OCI-LY7 (cell line): ENCODE results near the gene THYN1. TPM values are rescaled to one million over a fixed set of nuclear protein-coding genes. Genes with fewer than 3 reads are reported as not detected.

Experiments
- BruUV-seq: library from RNA; stranded (reverse); fragments of 400-500 nt; replicated peaks from 2 replicates; lab custom pipeline; 2021; lab: Mats Ljungman, UMichigan
- CTCF ChIA-PET: fragments of 300-600 bp; sonication (Branson Sonifier 250); formaldehyde crosslinking; loops from one replicate; lab custom pipeline; 2022; ENCODE audit warnings: antibody characterized with exemption; ENCODE audit not compliant: unreplicated experiment; lab: Charles Lee
- POLR2A ChIA-PET: fragments of 300-600 bp; sonication (Branson Sonifier 250); formaldehyde crosslinking; loops from one replicate; lab custom pipeline; 2022; ENCODE audit warnings: antibody characterized with exemption; lab: Charles Lee
- DNase-seq: peaks from one replicate; pipeline ENCODE4 v3.0.0-alpha.2; 2015; ENCODE audit warnings: low spot score
- H2AFZ ChIP-seq: fragments of 200-600 bp; sonication (generic), shearing (Covaris generic); 2 replicates; pipeline ENCODE4 v1.6.1; 2014; ENCODE audit warnings: mild to moderate bottlenecking, antibody characterized with exemption, low read length, moderate library complexity
- H3K27ac ChIP-seq: fragments of 200-600 bp; sonication (generic); 2 replicates; pipeline ENCODE4 v1.5.1; 2014; ENCODE audit warnings: mixed run types, low read depth, mild to moderate bottlenecking, moderate library complexity, low read length, inconsistent platforms; ENCODE audit not compliant: poor library complexity, severe bottlenecking
- H3K36me3 ChIP-seq: fragments of 200-600 bp; sonication (generic); 2 replicates; pipeline ENCODE4 v1.6.1; 2014; ENCODE audit warnings: mild to moderate bottlenecking, antibody characterized with exemption, low read length, moderate library complexity, mixed read lengths; ENCODE audit not compliant: insufficient read depth
- H3K4me1 ChIP-seq: fragments of 200-600 bp; sonication (generic); 2 replicates; pipeline ENCODE4 v1.5.1; 2014; ENCODE audit warnings: mild to moderate bottlenecking, low read length; ENCODE audit not compliant: insufficient read depth, poor library complexity, severe bottlenecking
- H3K4me2 ChIP-seq: fragments of 200-600 bp; sonication (generic); 2 replicates; pipeline ENCODE4 v1.6.1; 2014; ENCODE audit warnings: mild to moderate bottlenecking, low read length
- H3K4me3 ChIP-seq: fragments of 200-600 bp; sonication (generic); 2 replicates; pipeline ENCODE4 v1.5.1; 2014; ENCODE audit warnings: mild to moderate bottlenecking, low read depth, low read length; ENCODE audit not compliant: poor library complexity, severe bottlenecking
- H3K79me2 ChIP-seq: fragments of 200-600 bp; sonication (generic); 2 replicates; pipeline ENCODE4 v1.6.1; 2016; ENCODE audit warnings: low read depth, mild to moderate bottlenecking, low read length, moderate library complexity, mixed read lengths; ENCODE audit not compliant: insufficient read depth
- H3K9me2 ChIP-seq: fragments of 200-600 bp; sonication (generic); 2 replicates; pipeline ENCODE4 v1.6.1; 2016; ENCODE audit warnings: mild to moderate bottlenecking, low read length, mixed read lengths; ENCODE audit not compliant: insufficient read depth
- H3K9me3 ChIP-seq: fragments of 200-600 bp; sonication (generic); 2 replicates; pipeline ENCODE4 v1.6.1; 2014; ENCODE audit warnings: mild to moderate bottlenecking, mixed run types, low read length, mixed read lengths
- H4K20me1 ChIP-seq: fragments of 200-600 bp; sonication (generic); 2 replicates; pipeline ENCODE4 v1.6.1; 2014; ENCODE audit warnings: mild to moderate bottlenecking, antibody characterized with exemption, low read length, moderate library complexity, mixed read lengths; ENCODE audit not compliant: insufficient read depth
- CTCF ChIP-seq: fragments of 200-600 bp; sonication (generic); conservative IDR thresholded peaks from 2 replicates; pipeline ENCODE4 v1.5.1; 2014; ENCODE audit warnings: mild to moderate bottlenecking, antibody characterized with exemption, low read length, moderate library complexity, mixed read lengths
- EZH2phosphoT487 ChIP-seq: fragments of 200-600 bp; sonication (generic); IDR thresholded peaks from 2 replicates; pipeline ENCODE4 v1.6.1; 2018; ENCODE audit warnings: low read depth, borderline replicate concordance, mild to moderate bottlenecking, mixed run types, antibody characterized with exemption, low read length, moderate library complexity, mixed read lengths
- intact Hi-C: fragments of 100-400 bp; cut with micrococcal nuclease; formaldehyde crosslinking; loops from one replicate; pipeline ENCODE4 v1.10.0; 2022; ENCODE audit not compliant: unreplicated experiment
- total RNA-seq, 2 experiments: library from RNA; depleted of rRNA in 1 of 2; stranded (reverse); fragments of >200 nt in 1 of 2; shearing (Covaris generic) in 1 of 2; gene quantifications; 2 replicates each; pipeline ENCODE4 v1.2.3, GENCODE V29; 2014 to 2022

Gene THYN1
- total RNA-seq, 2 experiments from 2014 or later: 51.6 to 101 TPM

GRCh38 chr11:134199531-134199930 lies 53.6 kb downstream of the THYN1 start:
- Histone ChIP-seq H4K20me1 (peaks cover 16% of the 10 kb centered on the region; the same call in 1 of the 2 replicates), H3K4me2 (no peak overlapping the region), H2AFZ (no peak overlapping the region), H3K4me1 (no peaks in the 10 kb centered on the region), H3K79me2 (no peaks in the 10 kb centered on the region; the same call in 1 of the 2 replicates), H3K36me3 (peaks cover 96% of the 10 kb centered on the region), H3K27ac (no peak overlapping the region), H3K4me3 (no peak overlapping the region), H3K9me3 (no peaks in the 10 kb centered on the region), H3K9me2 (no peaks in the 10 kb centered on the region)
- no TSS peak for BruUV-seq
- TF ChIP-seq EZH2phosphoT487 (no peak), CTCF (no peak)
- no peak for DNase-seq
- CTCF ChIA-PET: no interaction called here
- intact Hi-C loops: no loop called here
- POLR2A ChIA-PET: no interaction called here

Other genes starting within 250 kb of the THYN1 start
- gene JAM3, start 184.3 kb downstream of the THYN1 start, total RNA-seq (2014; rRNA removed; shearing (Covaris generic)): not detected in 2 replicates
- gene JAM3, start 184.3 kb downstream of the THYN1 start, total RNA-seq (2022): not detected in 2 replicates
- 72.8 and 89.1 TPM in 2 replicates for gene NCAPD3, start 29.4 kb downstream of the THYN1 start, total RNA-seq (2014; rRNA removed; shearing (Covaris generic))
- 112 and 125 TPM in 2 replicates for gene NCAPD3, start 29.4 kb downstream of the THYN1 start, total RNA-seq (2022)
- gene VPS26B, start 28.7 kb downstream of the THYN1 start, total RNA-seq (2014; rRNA removed; shearing (Covaris generic)): 22.7 and 24.9 TPM in 2 replicates
- gene VPS26B, start 28.7 kb downstream of the THYN1 start, total RNA-seq (2022): 25.1 and 33.1 TPM in 2 replicates
- gene ACAD8, start 216 bp upstream of the THYN1 start, total RNA-seq (2014; rRNA removed; shearing (Covaris generic)): 22.8 and 29.7 TPM in 2 replicates
- 20.4 and 24.7 TPM in 2 replicates for gene ACAD8, start 216 bp upstream of the THYN1 start, total RNA-seq (2022)
- not detected in 2 replicates for gene GLB1L3, start 23.0 kb upstream of the THYN1 start, total RNA-seq (2014; rRNA removed; shearing (Covaris generic))
- not detected in 2 replicates for gene GLB1L3, start 23.0 kb upstream of the THYN1 start, total RNA-seq (2022)
- gene GLB1L2, start 78.6 kb upstream of the THYN1 start, total RNA-seq (2014; rRNA removed; shearing (Covaris generic)): not detected in 2 replicates
- gene GLB1L2, start 78.6 kb upstream of the THYN1 start, total RNA-seq (2022): not detected in 2 replicates
- not detected in 2 replicates for gene B3GAT1, start 158.9 kb upstream of the THYN1 start, total RNA-seq (2014; rRNA removed; shearing (Covaris generic))
- not detected in 2 replicates for gene B3GAT1, start 158.9 kb upstream of the THYN1 start, total RNA-seq (2022)